ENCODE measurements around the gene HDGFL1.
A peak's percentile ranks its signal among the peaks of the same experiment; 100 is the strongest.

HDGFL1 gene

DNA sequence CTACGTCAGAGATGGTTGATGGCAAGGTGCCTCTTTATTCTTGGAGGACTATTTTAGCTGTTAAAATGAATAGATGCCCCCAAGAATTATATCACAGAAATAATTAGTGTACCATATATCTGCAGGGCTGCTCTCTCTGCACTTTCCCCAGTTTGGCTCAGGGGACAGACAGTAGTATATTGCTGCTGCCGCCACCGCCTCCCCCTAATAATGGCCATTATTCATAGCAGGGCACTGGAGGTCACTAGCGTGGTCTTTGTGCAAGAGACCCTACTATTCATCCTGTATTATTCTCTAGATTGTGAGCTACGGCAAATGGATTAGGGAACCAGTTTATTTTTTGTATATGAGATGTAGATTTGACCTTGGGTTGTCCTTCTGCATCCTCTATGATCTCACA, 11.0 kb downstream of the HDGFL1 start:
- DNase-seq = no peak
- TF ChIP-seq, protein P1, sequence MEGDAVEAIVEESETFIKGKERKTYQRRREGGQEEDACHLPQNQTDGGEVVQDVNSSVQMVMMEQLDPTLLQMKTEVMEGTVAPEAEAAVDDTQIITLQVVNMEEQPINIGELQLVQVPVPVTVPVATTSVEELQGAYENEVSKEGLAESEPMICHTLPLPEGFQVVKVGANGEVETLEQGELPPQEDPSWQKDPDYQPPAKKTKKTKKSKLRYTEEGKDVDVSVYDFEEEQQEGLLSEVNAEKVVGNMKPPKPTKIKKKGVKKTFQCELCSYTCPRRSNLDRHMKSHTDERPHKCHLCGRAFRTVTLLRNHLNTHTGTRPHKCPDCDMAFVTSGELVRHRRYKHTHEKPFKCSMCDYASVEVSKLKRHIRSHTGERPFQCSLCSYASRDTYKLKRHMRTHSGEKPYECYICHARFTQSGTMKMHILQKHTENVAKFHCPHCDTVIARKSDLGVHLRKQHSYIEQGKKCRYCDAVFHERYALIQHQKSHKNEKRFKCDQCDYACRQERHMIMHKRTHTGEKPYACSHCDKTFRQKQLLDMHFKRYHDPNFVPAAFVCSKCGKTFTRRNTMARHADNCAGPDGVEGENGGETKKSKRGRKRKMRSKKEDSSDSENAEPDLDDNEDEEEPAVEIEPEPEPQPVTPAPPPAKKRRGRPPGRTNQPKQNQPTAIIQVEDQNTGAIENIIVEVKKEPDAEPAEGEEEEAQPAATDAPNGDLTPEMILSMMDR (IDR thresholded peaks at IDR 0.05; ENCODE audit: low read depth, low read length) = no peak
- Histone ChIP-seq H3K4me1 (no peaks in the 10 kb centered on the region; the same call in none of the 2 replicates), H3K27me3 (no peaks in the 10 kb centered on the region), H3K4me3 (ENCODE audit: low read depth, low read length) (no peak overlapping the region), H3K36me3 (no peaks in the 10 kb centered on the region), H3K9me3 (no peaks in the 10 kb centered on the region)

DNA sequence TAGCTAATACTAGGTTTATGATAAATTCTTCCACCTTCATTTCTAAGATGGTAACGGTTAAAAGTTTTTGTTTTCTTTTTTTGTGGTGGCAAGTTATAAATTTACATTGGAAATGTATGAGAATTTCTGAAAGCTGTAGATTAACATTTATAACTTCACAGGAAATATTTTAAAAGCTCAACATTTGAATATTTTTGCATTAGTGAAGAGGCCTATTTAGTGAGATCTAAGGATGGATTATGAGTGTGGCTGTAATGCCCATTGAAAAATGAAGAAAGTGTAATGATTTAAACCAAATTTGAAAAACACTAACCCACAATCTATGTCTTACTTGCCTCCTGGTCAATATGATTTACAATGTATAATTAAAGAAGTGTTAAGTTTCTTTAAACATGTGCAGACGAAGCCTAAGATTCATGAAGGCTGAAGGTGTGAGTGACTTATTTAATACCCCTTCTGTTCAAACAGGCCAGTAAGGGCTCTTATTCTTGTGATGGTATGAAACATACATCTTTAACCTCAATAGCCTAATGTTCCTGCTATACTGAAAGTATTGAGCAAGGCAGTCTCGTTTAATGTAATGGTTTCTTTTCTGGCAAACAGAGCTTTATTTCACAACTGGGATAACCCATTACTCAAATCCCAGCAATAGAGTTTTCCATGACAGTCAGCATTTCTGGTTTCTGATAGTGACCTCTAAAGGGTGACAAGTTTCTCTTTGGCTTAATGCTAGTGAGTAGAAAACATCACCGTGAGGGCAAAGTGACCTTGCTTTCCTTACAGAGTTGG, 13.2 kb downstream of the HDGFL1 start:
- H3K36me3 ChIP-seq = no peaks in the 10 kb centered on the region
- H3K4me1 ChIP-seq = no peaks in the 10 kb centered on the region; the same call in 1 of the 2 replicates
- TF ChIP-seq, protein P1 (IDR thresholded peaks at IDR 0.05; ENCODE audit: low read depth, low read length) = no peak
- no peaks in the 10 kb centered on the region for H3K27me3 ChIP-seq
- DNase-seq = no peak
- no peak overlapping the region for H3K4me3 ChIP-seq (ENCODE audit: low read depth, low read length)
- H3K9me3 ChIP-seq = no peaks in the 10 kb centered on the region

DNA sequence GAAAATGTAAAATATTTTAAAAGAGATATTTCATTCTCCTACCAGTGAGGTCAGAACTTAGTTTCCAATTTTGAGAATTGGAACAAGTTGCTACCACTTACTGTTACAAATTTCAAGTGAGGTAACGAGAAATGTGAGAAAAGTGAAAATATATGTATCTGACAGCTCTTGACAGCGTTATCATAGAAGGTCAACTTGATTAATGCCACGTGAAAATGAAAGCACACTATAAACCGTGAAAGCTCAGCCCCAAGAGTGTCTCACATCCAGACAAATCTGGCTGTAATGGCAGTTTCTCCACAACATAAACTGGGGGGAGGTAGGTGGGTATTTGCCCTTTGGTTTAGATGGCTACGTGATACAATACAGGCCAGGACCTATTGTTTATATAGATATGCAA, 13.9 kb downstream of the HDGFL1 start:
- TF ChIP-seq, protein P1 (IDR thresholded peaks at IDR 0.05; ENCODE audit: low read depth, low read length) = no peak
- no peaks in the 10 kb centered on the region for H3K9me3 ChIP-seq
- no peaks in the 10 kb centered on the region; the same call in 1 of the 2 replicates for H3K4me1 ChIP-seq
- H3K36me3 ChIP-seq = no peaks in the 10 kb centered on the region
- DNase-seq = no peak
- no peak overlapping the region for H3K4me3 ChIP-seq (ENCODE audit: low read depth, low read length)
- H3K27me3 ChIP-seq = no peaks in the 10 kb centered on the region

DNA sequence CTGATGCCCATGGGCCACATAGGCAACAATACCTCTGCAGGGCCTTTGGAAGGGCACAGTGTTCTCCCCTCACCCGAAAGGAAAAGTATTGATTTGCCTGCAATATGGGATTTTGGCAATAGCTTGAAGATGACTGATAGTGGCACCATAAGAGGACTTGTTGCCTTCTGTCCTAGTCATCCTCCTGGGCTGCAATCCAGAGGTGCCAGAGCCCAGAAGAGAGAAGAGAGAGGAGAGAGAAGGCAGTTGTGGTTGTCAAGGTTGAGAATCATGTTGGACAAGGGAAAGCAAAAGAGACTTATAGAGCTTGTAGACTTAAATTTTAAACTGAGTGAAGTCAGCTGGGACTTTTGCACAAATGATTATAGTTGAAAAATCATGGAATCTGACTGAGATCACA, 14.6 kb downstream of the HDGFL1 start:
- no peaks in the 10 kb centered on the region; the same call in 1 of the 2 replicates for H3K4me1 ChIP-seq
- H3K36me3 ChIP-seq = no peaks in the 10 kb centered on the region
- no peak for DNase-seq
- TF ChIP-seq, protein P1 (IDR thresholded peaks at IDR 0.05; ENCODE audit: low read depth, low read length) = no peak
- no peak overlapping the region for H3K4me3 ChIP-seq (ENCODE audit: low read depth, low read length)
- no peaks in the 10 kb centered on the region for H3K27me3 ChIP-seq
- no peaks in the 10 kb centered on the region for H3K9me3 ChIP-seq

DNA sequence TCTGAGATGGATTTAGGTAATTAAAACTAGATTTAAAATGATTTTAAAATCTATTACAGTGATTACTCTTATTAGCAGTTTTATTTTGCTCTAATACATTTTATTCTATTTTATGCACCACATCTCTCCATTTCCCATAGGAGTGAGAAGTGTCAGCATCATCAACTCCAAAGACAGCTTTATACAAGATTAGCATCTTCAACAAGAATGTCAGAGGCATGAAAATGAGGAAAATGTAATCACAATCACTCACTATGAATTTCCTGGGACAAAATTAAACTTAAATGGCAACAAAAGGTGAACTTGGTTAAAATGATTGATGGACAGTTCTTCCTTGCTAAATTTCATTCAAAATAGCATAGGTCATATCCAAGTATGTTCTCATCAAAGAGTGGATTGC, 19.8 kb downstream of the HDGFL1 start:
- DNase-seq = no peak
- Histone ChIP-seq H3K36me3 (no peaks in the 10 kb centered on the region), H3K27me3 (no peaks in the 10 kb centered on the region), H3K4me3 (ENCODE audit: low read depth, low read length) (no peak overlapping the region), H3K4me1 (peaks cover 10% of the 10 kb centered on the region), H3K9me3 (no peaks in the 10 kb centered on the region)
- TF ChIP-seq, protein P1 (IDR thresholded peaks at IDR 0.05; ENCODE audit: low read depth, low read length) = no peak

DNA sequence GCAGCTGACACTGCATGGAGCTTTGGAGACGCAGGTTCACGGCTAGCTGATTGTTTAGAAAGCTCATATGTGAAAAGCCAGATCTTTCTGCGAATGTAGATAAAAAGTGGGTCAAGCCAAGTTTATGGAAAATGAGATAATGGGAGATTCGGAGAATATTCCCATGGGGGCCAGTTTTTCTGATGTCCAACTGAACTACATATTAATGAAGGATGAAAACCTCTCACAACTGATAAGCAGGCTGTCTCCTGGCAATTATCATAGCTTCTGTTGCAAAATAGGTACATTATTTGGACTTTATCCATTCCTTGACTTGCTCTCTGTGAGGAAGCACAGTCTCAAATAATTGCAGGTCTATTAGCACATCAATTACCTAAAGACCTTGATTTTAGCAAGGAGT, 21.1 kb downstream of the HDGFL1 start:
- peak; percentile 62 for DNase-seq
- H3K36me3 ChIP-seq = no peaks in the 10 kb centered on the region
- H3K4me3 ChIP-seq (ENCODE audit: low read depth, low read length) = no peak overlapping the region
- no peaks in the 10 kb centered on the region for H3K9me3 ChIP-seq
- TF ChIP-seq, protein P1 (IDR thresholded peaks at IDR 0.05; ENCODE audit: low read depth, low read length) = no peak
- no peaks in the 10 kb centered on the region for H3K27me3 ChIP-seq
- H3K4me1 ChIP-seq = peaks cover 10% of the 10 kb centered on the region

Measured in BE2C (cell line).